IPS-20b (cell line): ENCODE measurements around the gene F2RL1.
A peak's percentile ranks its signal among the peaks of the same experiment; 100 is the strongest.
"Not testable (repeated sequence)": the region's sequence is repeated elsewhere in the genome, so short reads cannot be mapped to it uniquely, and the experiment has no call there.

Experiments
- H3K27ac ChIP-seq: one replicate; pipeline ENCODE4 v1.5.1; 2013; ENCODE audit warnings: low read length
- H3K27me3 ChIP-seq: 2 replicates; pipeline ENCODE4 v1.6.1; 2013; ENCODE audit warnings: mild to moderate bottlenecking, low read length, inconsistent platforms; ENCODE audit not compliant: insufficient read depth
- H3K36me3 ChIP-seq: 2 replicates; pipeline ENCODE4 v1.6.1; 2013; ENCODE audit warnings: low read depth, mild to moderate bottlenecking, inconsistent platforms, low read length, moderate library complexity; ENCODE audit not compliant: insufficient read depth
- H3K4me1 ChIP-seq: 2 replicates; pipeline ENCODE4 v1.6.1; 2013; ENCODE audit warnings: mild to moderate bottlenecking, control low read depth, inconsistent platforms, low read length, moderate library complexity; ENCODE audit not compliant: insufficient read depth
- H3K4me3 ChIP-seq: 2 replicates; pipeline ENCODE4 v1.5.1; 2013; ENCODE audit warnings: mild to moderate bottlenecking, low read length, inconsistent platforms
- H3K9ac ChIP-seq: 2 replicates; pipeline ENCODE4 v1.6.1; 2013; ENCODE audit warnings: low read depth, mild to moderate bottlenecking, inconsistent platforms, low read length, moderate library complexity
- H3K9me3 ChIP-seq: 2 replicates; pipeline ENCODE4 v1.6.1; 2013; ENCODE audit warnings: mild to moderate bottlenecking, low read depth, low read length, inconsistent platforms; ENCODE audit not compliant: insufficient read depth

Gene F2RL1

GRCh38 chr5:76853741-76854140 lies 34.9 kb downstream of the F2RL1 start:
- not testable (repeated sequence) for H3K36me3 ChIP-seq, H3K4me1 ChIP-seq, H3K4me3 ChIP-seq, H3K9me3 ChIP-seq, H3K9ac ChIP-seq, H3K27ac ChIP-seq, H3K27me3 ChIP-seq

GRCh38 chr5:76854644-76855043 lies 35.8 kb downstream of the F2RL1 start:
- Histone ChIP-seq H3K4me3 (peak overlapping the region; percentile 5; the same call in 1 of the 2 replicates), H3K9me3 (peaks cover 9% of the 10 kb centered on the region), H3K4me1 (no peaks in the 10 kb centered on the region), H3K27me3 (no peaks in the 10 kb centered on the region), H3K9ac (no peak overlapping the region), H3K27ac (no peak overlapping the region), H3K36me3 (no peaks in the 10 kb centered on the region)

GRCh38 chr5:76855501-76855900 lies 36.7 kb downstream of the F2RL1 start:
- H3K36me3 ChIP-seq, H3K4me1 ChIP-seq, H3K27me3 ChIP-seq, H3K4me3 ChIP-seq, H3K9ac ChIP-seq, H3K27ac ChIP-seq, H3K9me3 ChIP-seq: not testable (repeated sequence)

GRCh38 chr5:76855961-76856360 lies 37.1 kb downstream of the F2RL1 start:
- H3K9me3 ChIP-seq: peaks cover 9% of the 10 kb centered on the region
- H3K27ac ChIP-seq: no peak overlapping the region
- H3K4me1 ChIP-seq: peaks cover 2% of the 10 kb centered on the region; the same call in 1 of the 2 replicates
- no peaks in the 10 kb centered on the region for H3K36me3 ChIP-seq
- H3K9ac ChIP-seq: no peak overlapping the region
- no peaks in the 10 kb centered on the region for H3K27me3 ChIP-seq
- H3K4me3 ChIP-seq: no peak overlapping the region

DNA sequence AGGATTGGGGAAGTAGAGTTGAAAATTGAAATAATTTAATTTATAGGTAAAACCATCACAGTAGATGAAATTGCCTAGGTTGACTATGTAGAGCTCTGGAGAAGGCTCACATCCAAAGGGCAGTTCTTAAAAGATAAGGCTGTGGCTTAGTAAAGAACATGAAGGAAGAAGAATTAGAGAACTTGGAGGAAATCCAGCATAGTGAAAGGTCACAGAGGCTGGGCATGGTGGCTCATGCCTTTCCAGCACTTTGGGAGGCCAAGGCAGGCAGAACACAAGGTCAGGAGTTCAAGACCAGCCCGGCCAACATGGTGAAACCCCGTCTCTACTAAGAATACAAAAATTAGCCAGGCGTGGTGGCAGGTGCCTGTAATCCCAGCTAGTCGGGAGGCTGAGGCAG lies 38.0 kb downstream of the F2RL1 start:
- not testable (repeated sequence) for H3K27ac ChIP-seq, H3K27me3 ChIP-seq, H3K9ac ChIP-seq, H3K4me3 ChIP-seq, H3K36me3 ChIP-seq, H3K4me1 ChIP-seq, H3K9me3 ChIP-seq

DNA sequence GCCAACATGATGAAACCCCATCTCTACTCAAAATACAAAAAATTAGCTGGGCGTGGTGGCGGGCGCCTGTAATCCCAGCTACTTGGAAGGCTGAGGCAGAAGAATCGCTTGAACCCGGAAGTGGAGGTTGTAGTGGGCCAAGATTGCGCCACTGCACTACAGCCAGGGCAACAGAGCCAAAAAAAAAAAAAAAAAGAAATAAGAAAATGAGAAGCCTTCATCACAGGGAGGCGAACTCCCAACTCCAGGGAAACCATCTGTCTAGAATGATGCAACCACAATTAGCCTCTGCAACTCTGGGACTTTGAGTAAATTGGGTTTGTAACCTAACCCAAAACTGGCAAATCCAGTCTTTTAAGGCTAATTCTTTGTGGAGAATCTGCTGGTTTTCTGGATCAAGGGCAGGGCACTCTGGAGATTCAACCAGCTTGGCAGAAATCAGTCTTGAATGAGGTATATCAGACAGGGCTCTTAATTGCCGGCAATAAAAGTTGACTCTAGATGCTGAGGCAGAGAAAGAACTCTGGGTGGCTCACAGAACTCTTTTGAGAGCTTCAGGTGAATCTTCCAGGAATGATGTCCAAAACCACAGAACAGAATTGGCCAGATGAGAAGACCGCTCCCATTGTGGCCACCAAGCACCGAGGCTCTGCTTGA lies 40.9 kb downstream of the F2RL1 start:
- Histone ChIP-seq H3K27ac (no peak overlapping the region), H3K9ac (no peak overlapping the region)

DNA sequence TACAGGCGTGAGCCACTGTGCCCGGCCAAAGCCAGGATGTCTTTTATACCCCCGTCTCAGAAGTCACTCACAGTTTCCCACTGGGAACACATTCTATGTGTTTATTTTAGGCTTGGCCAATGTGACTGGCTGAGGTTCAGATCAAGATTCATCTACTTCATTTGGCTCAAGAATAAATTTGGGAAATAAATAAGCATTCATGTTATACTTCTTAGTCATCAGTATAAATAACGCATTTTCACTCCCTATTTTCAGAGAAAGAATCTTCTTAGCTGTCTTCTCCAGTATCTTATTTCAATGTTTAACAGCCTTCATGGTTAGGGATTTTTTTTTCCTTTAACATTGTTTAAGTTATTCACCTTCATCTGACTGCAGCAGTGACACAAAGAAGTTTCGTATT lies 42.8 kb downstream of the F2RL1 start:
- Histone ChIP-seq H3K27ac (no peak overlapping the region), H3K9me3 (no peaks in the 10 kb centered on the region), H3K4me1 (peaks cover 3% of the 10 kb centered on the region; the same call in 1 of the 2 replicates), H3K36me3 (no peaks in the 10 kb centered on the region), H3K9ac (no peak overlapping the region), H3K27me3 (no peaks in the 10 kb centered on the region), H3K4me3 (no peak overlapping the region)

More for the DNA sequence above, 40.9 kb downstream of the F2RL1 start:
- no peaks in the 10 kb centered on the region for H3K36me3 ChIP-seq
- H3K4me3 ChIP-seq: no peak overlapping the region
- H3K9me3 ChIP-seq: peaks cover 6% of the 10 kb centered on the region
- no peaks in the 10 kb centered on the region for H3K27me3 ChIP-seq
- H3K4me1 ChIP-seq: peaks cover 3% of the 10 kb centered on the region; the same call in 1 of the 2 replicates

DNA sequence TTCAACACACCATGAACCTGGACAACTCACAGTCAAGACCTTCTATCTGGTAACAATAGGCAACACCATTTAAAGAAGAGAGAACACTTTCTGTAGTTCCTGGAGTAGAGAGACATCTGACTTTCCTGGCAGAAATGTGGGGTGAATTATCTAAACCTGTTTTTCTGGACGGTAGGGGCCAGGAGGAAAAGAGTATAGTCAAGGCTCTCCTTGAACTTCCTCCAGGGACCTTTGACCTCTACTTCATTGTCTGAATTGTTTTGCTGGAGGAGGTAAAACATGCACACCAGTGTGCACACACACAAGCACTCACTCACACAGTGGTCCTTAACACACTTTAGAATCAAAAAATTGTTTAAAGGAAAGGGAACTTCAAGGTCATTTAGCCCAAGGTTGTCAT lies 44.2 kb downstream of the F2RL1 start:
- Histone ChIP-seq H3K27me3 (no peaks in the 10 kb centered on the region), H3K4me3 (no peak overlapping the region), H3K9ac (no peak overlapping the region)

GRCh38 chr5:76866503-76866902 lies 47.7 kb downstream of the F2RL1 start:
- Histone ChIP-seq H3K4me1 (peaks cover 9% of the 10 kb centered on the region), H3K9ac (no peak overlapping the region), H3K9me3 (no peaks in the 10 kb centered on the region), H3K27ac (no peak overlapping the region), H3K36me3 (no peaks in the 10 kb centered on the region), H3K4me3 (no peak overlapping the region), H3K27me3 (no peaks in the 10 kb centered on the region)

More for the DNA sequence above, 44.2 kb downstream of the F2RL1 start:
- no peak overlapping the region for H3K27ac ChIP-seq
- H3K4me1 ChIP-seq: peaks cover 3% of the 10 kb centered on the region; the same call in 1 of the 2 replicates
- H3K9me3 ChIP-seq: no peaks in the 10 kb centered on the region
- no peaks in the 10 kb centered on the region for H3K36me3 ChIP-seq

DNA sequence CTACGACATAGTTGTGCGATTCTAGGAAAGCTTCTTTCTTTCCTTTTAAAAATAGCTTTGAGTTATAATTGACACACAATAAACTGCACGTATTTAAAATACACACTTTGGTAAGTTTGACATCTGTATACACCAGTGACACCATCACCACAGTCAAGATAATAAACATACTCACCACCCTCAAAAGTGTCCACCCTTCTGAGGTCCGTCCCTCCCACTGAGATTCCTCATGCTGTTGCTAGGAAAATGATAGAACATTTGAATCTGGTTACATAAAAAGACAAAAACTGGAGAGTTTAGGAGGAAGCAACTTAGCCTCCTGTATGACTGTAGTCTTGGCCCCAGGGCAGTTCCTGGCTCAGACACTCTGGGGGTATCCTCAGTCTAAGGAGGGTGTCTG lies 48.2 kb downstream of the F2RL1 start:
- no peak overlapping the region for H3K9ac ChIP-seq
- no peaks in the 10 kb centered on the region for H3K36me3 ChIP-seq
- no peak overlapping the region for H3K4me3 ChIP-seq
- H3K27ac ChIP-seq: no peak overlapping the region
- H3K27me3 ChIP-seq: no peaks in the 10 kb centered on the region
- no peaks in the 10 kb centered on the region for H3K9me3 ChIP-seq
- H3K4me1 ChIP-seq: peaks cover 9% of the 10 kb centered on the region

GRCh38 chr5:76867827-76868693 lies 49.2 kb downstream of the F2RL1 start:
- no peak overlapping the region for H3K9ac ChIP-seq
- H3K4me3 ChIP-seq: no peak overlapping the region
- no peaks in the 10 kb centered on the region for H3K36me3 ChIP-seq
- no peaks in the 10 kb centered on the region for H3K9me3 ChIP-seq
- H3K27ac ChIP-seq: no peak overlapping the region
- peaks cover 9% of the 10 kb centered on the region for H3K4me1 ChIP-seq
- no peaks in the 10 kb centered on the region for H3K27me3 ChIP-seq

DNA sequence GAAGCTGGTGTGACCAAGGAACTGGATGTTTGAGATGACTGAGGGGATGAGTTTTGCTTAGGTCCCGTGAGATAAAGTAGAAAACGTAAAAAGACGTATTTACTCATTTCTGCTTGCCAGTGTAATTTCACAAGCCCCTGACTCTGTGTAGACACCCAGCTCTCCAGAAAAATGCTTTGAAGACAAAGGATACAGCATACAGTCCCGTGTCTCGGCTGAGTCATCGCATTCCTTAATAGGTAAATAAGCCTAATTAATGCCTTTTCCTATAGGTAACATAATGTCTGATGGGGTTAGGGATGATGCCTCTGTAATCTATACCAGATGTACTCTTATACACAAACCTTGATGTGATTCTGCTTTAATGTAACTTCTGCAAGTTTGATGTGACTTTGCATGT lies 51.2 kb downstream of the F2RL1 start:
- Histone ChIP-seq H3K27me3 (no peaks in the 10 kb centered on the region), H3K4me3 (no peak overlapping the region), H3K9me3 (no peaks in the 10 kb centered on the region), H3K9ac (no peak overlapping the region), H3K27ac (no peak overlapping the region), H3K36me3 (no peaks in the 10 kb centered on the region), H3K4me1 (peaks cover 20% of the 10 kb centered on the region)
